KMS-11 (cell line): ENCODE measurements around the gene DIAPH3.

ENCODE experiments used
- H2AFZ ChIP-seq: fragments of 200-600 bp; sonication (generic); 2 replicates; pipeline ENCODE4 v1.6.1; 2016; ENCODE audit warnings: antibody characterized with exemption, mixed run types, low read depth
- H3K27ac ChIP-seq: fragments of 200-600 bp; sonication (generic); 2 replicates; pipeline ENCODE4 v1.6.1; 2016; ENCODE audit warnings: mild to moderate bottlenecking, mixed run types
- H3K27me3 ChIP-seq: fragments of 200-600 bp; sonication (generic); 2 replicates; pipeline ENCODE4 v1.6.1; 2017; ENCODE audit warnings: mild to moderate bottlenecking, low read depth, mixed run types, moderate library complexity; ENCODE audit not compliant: insufficient read depth
- H3K36me3 ChIP-seq: fragments of 200-600 bp; sonication (generic); 2 replicates; pipeline ENCODE4 v1.6.1; 2017; ENCODE audit warnings: mild to moderate bottlenecking, mixed run types; ENCODE audit not compliant: insufficient read depth
- H3K4me1 ChIP-seq: fragments of 200-600 bp; sonication (generic); 2 replicates; pipeline ENCODE4 v1.6.1; 2016; ENCODE audit warnings: mild to moderate bottlenecking, low read depth, mixed run types; ENCODE audit not compliant: poor library complexity, severe bottlenecking
- H3K4me2 ChIP-seq: fragments of 200-600 bp; sonication (generic); 2 replicates; pipeline ENCODE4 v1.7.0; 2016; ENCODE audit warnings: mild to moderate bottlenecking, mixed run types
- H3K4me3 ChIP-seq: fragments of 200-600 bp; sonication (generic); IDR thresholded peaks from 2 replicates; pipeline ENCODE4 v1.6.1; 2017; ENCODE audit warnings: low read depth, low read length, mixed read lengths; ENCODE audit not compliant: insufficient read depth
- H3K79me2 ChIP-seq: fragments of 200-600 bp; sonication (generic); 2 replicates; pipeline ENCODE4 v1.6.1; 2016; ENCODE audit warnings: low read depth, mixed run types; ENCODE audit not compliant: insufficient read depth
- H3K9ac ChIP-seq: fragments of 200-600 bp; sonication (generic); 2 replicates; pipeline ENCODE4 v1.6.1; 2016; ENCODE audit warnings: mild to moderate bottlenecking, mixed run types
- H4K20me1 ChIP-seq: fragments of 200-600 bp; sonication (generic); 2 replicates; pipeline ENCODE4 v1.6.1; 2016; ENCODE audit warnings: mild to moderate bottlenecking, mixed run types; ENCODE audit not compliant: insufficient read depth
- CTCF ChIP-seq: fragments of 200-600 bp; sonication (generic); conservative IDR thresholded peaks from 2 replicates; pipeline ENCODE4 v1.6.1; 2017; ENCODE audit warnings: low read depth, mild to moderate bottlenecking, antibody characterized with exemption, low read length, moderate library complexity, mixed read lengths

DIAPH3 gene

GRCh38 chr13:60026286-60026685 is 137.4 kb downstream of the DIAPH3 start:
- H2AFZ ChIP-seq = no peak overlapping the region
- H3K9ac ChIP-seq = no peak overlapping the region
- H4K20me1 ChIP-seq = no peaks in the 10 kb centered on the region
- no peaks in the 10 kb centered on the region for H3K27me3 ChIP-seq
- no peak overlapping the region for H3K4me2 ChIP-seq
- H3K27ac ChIP-seq = no peak overlapping the region
- H3K4me1 ChIP-seq = no peaks in the 10 kb centered on the region
- H3K36me3 ChIP-seq = no peaks in the 10 kb centered on the region
- H3K79me2 ChIP-seq = no peaks in the 10 kb centered on the region
- no peak for TF ChIP-seq CTCF
- no peak overlapping the region for H3K4me3 ChIP-seq

GRCh38 chr13:60020288-60020687 is 143.4 kb downstream of the DIAPH3 start:
- H3K4me1 ChIP-seq = peaks cover 22% of the 10 kb centered on the region
- no peak for TF ChIP-seq CTCF
- H3K79me2 ChIP-seq = no peaks in the 10 kb centered on the region
- no peak overlapping the region for H2AFZ ChIP-seq
- H4K20me1 ChIP-seq = no peaks in the 10 kb centered on the region
- H3K36me3 ChIP-seq = no peaks in the 10 kb centered on the region
- peak overlapping the region; percentile 80; the same call in 1 of the 2 replicates for H3K4me2 ChIP-seq
- no peaks in the 10 kb centered on the region for H3K27me3 ChIP-seq
- H3K9ac ChIP-seq = no peak overlapping the region
- H3K27ac ChIP-seq = no peak overlapping the region
- H3K4me3 ChIP-seq = no peak overlapping the region

GRCh38 chr13:60019119-60019993 is 144.4 kb downstream of the DIAPH3 start:
- Histone ChIP-seq H3K36me3 (no peaks in the 10 kb centered on the region), H3K27ac (peak overlapping the region; percentile 15; the same call in 1 of the 2 replicates), H4K20me1 (no peaks in the 10 kb centered on the region), H3K9ac (no peak overlapping the region), H3K79me2 (no peaks in the 10 kb centered on the region), H3K4me2 (peak overlapping the region; percentile 80), H2AFZ (no peak overlapping the region), H3K4me1 (peaks cover 22% of the 10 kb centered on the region), H3K27me3 (no peaks in the 10 kb centered on the region), H3K4me3 (no peak overlapping the region)
- TF ChIP-seq CTCF = no peak

GRCh38 chr13:60018536-60018935 is 145.2 kb downstream of the DIAPH3 start:
- H3K4me1 ChIP-seq = peaks cover 22% of the 10 kb centered on the region
- H3K4me3 ChIP-seq = no peak overlapping the region
- no peak overlapping the region for H3K27ac ChIP-seq
- no peaks in the 10 kb centered on the region for H3K27me3 ChIP-seq
- no peaks in the 10 kb centered on the region for H4K20me1 ChIP-seq
- no peak for TF ChIP-seq CTCF
- no peaks in the 10 kb centered on the region for H3K36me3 ChIP-seq
- no peak overlapping the region for H3K9ac ChIP-seq
- no peak overlapping the region for H3K4me2 ChIP-seq
- H2AFZ ChIP-seq = no peak overlapping the region
- no peaks in the 10 kb centered on the region for H3K79me2 ChIP-seq
